ENCODE results near the gene OR52L1.
"Not testable (repeated sequence)": the region's sequence is repeated elsewhere in the genome, so short reads cannot be mapped to it uniquely, and the experiment has no call there.

Gene OR52L1

GRCh38 chr11:5986885-5987284, at the start of gene OR52L1:
OR52L1 (minus strand) TSS chr11:5986985; CDS start chr11:5986930, 55 bp downstream.
- DNase-seq, result no peak

GRCh38 chr11:6030708-6031405, 44.1 kb upstream of the OR52L1 start, which contains the start of gene OR56A1:
OR56A1 (minus strand) TSS chr11:6030758; CDS start chr11:6027692, 3,066 bp downstream.
- no peak for DNase-seq

DNA sequence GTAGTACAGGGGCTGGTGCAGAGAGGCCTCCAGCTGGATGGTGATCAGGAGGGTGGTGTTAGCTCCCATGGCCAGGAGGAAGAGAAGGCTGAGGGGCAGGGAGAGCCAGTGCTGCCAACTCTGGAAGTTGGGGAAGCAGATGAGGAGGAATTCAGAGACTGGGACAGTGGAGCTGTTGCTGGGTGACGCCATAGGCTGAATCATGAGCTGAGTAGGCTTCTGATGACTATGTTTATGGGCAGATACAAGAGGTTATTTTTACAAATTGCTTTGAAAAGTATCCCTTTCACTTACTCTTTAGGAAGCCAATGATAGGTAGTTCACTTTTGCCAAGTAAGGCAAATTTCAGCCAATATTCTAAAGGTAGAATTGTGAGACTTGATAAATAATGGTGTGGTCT, 40.7 kb upstream of the OR52L1 start:
- DNase-seq, result no peak

- no peak for DNase-seq
Measured at GRCh38 chr11:6025056-6025455, 38.3 kb upstream of the OR52L1 start.

DNA sequence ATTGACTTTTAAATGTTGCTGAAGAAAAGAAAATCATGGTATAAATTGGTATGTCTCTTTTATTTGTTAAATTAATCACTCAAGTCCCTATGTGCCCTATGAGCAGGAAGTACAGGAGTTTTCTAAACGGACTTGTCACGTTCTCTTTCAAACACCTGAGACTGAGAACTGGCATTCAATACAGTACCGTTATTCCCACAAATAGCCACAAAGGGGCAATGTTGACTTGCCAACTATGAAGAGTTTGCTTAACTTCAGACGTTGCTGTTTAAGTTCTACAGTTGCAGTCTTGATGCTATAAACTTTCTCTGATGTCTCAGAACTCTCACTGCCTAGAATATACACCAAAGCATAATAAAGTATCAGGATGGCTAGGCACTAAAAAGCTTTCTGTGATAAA, 36.2 kb upstream of the OR52L1 start:
- DNase-seq, result no peak

GRCh38 chr11:6013042-6013441, 26.3 kb upstream of the OR52L1 start:
- DNase-seq, result no peak

- no peak for DNase-seq
Measured at GRCh38 chr11:6012035-6012668, 25.4 kb upstream of the OR52L1 start.

DNA sequence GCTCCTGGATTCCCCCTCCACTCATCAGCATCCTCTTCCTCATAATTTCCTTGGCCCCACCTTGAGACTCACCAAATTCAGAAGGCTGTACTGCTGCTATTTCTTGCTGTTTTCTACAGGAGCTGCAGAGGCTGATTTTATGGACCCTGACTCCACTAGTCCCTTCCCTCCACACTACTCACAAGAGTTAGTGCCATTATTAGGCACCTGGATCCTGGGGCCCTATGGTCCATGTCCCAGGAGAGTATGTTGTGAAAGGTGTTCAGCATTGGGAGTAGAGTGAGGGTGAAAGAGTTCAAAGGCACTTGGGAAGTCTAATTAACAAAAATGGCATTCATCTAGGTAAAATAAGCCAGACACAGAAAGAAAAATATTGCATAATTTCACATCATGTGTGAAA, 20.1 kb upstream of the OR52L1 start, which contains the start of gene OR56A4:
Gene OR56A4, minus strand, starts transcription at position 101 of the 400 bp plus-strand sequence. CDS start 3,954 bp downstream, outside the sequence.
- no peak for DNase-seq

GRCh38 chr11:6006395-6006794, 19.6 kb upstream of the OR52L1 start:
- DNase-seq, result no peak

GRCh38 chr11:6002202-6002699, 15.5 kb upstream of the OR52L1 start:
- DNase-seq, result no peak

- DNase-seq, result no peak
Measured at GRCh38 chr11:5994791-5995190, 8.0 kb upstream of the OR52L1 start.

DNA sequence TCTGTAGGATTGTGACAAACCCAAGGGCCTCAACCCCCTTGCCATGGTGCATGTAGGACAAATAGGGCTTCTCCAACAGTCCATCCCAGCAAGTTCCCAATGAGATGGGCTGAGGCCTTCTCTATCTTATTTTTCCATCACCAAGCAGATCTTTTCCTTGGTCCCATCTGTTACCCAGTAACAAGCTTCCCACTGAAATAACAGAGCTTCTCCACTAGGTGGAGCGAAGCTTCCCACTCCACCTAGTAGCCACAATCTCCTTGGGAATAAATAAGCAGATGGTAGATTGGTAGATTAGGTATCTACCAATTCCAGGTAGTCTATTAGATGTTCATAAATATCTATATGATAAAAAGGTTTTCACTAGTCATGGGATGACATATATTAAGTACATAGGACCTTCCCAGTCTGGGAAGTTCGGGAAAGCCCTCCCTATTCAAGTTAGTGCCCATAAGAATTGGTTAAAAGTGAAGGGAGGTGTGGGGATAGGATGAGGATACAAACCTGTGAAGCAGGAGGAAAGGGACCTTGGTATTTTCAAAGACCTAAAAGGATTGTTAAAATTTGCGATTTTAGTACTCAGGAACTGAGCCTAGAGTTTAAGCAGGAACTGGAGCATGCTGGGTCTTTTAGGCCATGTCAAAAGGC, 5.9 kb upstream of the OR52L1 start:
- no peak for DNase-seq

DNA sequence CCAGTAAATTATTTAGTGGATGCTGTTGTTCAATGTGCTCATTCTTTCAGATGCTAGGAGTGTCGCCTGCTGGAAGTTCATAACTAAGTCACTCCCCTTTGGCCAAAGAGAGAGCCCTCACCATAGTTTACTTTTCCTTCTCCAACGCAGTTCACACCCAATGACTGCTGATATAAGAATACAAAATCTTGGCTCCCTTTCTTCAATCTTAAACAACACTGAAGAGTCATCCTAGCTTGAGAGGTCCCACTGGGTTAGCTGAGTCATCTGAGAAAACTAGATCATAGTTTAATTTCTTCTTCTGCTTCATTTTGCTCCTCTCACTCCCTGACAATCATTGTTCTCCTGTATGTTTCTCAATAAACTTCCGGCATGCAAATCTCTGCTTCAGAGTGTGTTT, 5.4 kb upstream of the OR52L1 start:
- no peak for DNase-seq

DNA sequence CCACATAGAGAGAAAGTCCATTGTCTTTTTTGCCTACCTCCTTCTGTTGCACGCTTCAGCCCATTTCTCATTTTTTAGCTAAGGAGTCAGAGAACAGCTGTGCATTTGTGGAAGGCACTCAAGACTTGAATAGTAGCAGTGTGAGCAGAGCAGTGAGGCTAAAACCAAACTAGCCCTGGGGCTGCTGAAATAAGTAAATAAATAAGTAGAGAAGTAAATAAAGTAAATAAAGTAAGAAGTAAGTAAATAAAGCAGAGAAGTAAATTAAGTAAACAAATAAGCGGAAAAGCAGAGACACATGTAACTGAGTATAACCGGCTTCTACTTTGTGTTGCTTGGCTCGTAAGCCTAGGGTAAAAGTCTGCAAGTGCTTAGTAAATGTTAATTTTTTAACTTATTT, 2.4 kb upstream of the OR52L1 start:
- DNase-seq, result no peak

GRCh38 chr11:5983443-5983842, 3.3 kb downstream of the OR52L1 start:
- DNase-seq, result no peak

GRCh38 chr11:5973530-5973929, 13.3 kb downstream of the OR52L1 start:
- DNase-seq, result no peak

GRCh38 chr11:5968394-5968793, 18.4 kb downstream of the OR52L1 start, which contains the start of gene OR56A5:
OR56A5 (minus strand) TSS chr11:5968494; CDS start chr11:5968494, 0 bp downstream.
- no peak for DNase-seq

GRCh38 chr11:5967708-5968107, 19.1 kb downstream of the OR52L1 start:
- DNase-seq, result no peak

DNA sequence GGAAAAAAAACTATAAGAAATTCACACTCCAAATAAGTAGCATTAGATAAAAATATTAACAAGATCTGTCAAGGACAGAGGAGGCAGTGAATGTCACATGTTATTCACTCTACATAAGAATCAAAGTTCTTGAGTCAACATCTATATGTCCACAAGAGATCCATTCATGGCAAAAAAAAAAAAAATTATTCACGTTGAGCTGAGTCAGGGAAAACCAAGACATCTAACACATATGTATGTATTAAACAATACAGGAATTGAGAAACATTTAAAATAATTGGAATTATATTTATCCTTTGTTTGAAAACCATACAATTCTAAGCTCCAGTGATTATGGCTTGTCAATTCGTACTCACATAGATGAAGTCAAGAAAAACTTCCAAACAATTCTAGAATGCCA, 19.8 kb downstream of the OR52L1 start:
- no peak for DNase-seq

DNA sequence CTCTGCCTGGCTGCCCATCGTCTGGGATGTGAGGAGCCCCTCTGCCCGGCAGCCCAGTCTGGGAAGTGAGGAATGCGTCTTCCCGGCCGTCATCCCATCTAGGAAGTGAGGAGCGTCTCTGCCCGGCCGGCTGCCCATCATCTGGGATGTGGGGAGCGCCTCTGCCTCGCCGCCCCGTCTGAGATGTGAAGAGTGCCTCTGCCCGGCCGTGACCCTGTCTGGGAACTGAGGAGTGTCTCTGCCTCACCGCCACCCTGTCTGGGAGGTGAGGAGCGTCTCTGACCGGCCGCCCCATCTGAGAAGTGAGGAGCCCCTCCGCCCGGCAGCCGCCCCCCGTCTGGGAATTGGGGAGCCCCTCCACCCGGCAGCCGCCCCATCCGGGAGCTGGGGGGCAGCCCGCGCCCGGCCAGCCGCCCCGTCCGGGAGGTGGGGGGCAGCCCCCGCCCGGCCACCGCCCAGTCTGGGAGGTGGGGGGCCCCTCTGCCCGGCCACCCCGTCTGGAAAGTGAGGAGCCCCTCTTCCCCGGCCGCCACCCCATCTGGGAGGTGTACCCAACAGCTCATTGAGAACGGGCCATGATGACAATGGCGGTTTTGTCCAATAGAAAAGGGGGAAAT, 26.0 kb downstream of the OR52L1 start:
- DNase-seq, result not testable (repeated sequence)

GRCh38 chr11:5955586-5955985, 31.2 kb downstream of the OR52L1 start:
- no peak for DNase-seq

- no peak for DNase-seq
Measured at GRCh38 chr11:5941951-5942350, 44.8 kb downstream of the OR52L1 start, which contains the start of gene OR56A3. OR56A3 (plus strand) TSS chr11:5942251; CDS start chr11:5947347, 5,096 bp downstream.

GRCh38 chr11:5940748-5941147, 46.0 kb downstream of the OR52L1 start:
- no peak for DNase-seq

Data from stimulated activated CD8-positive, alpha-beta memory T cell treated with anti-CD3 and anti-CD28 coated beads, Interleukin-4, amount 100 ng/mL, for 48 hours (primary cell).